Kidney epithelial cell (primary cell): ENCODE results near the gene NFATC2. TPM values are rescaled to one million over a fixed set of nuclear protein-coding genes. Genes with fewer than 3 reads are reported as not detected.

Experiments used
- DNase-seq: peaks from one replicate; pipeline ENCODE4 v3.0.0-alpha.2; 2010; ENCODE audit warnings: low read depth
- H3K27me3 ChIP-seq: 2 replicates; pipeline ENCODE4 v1.6.0; 2011; ENCODE audit warnings: low read length; ENCODE audit not compliant: control insufficient read depth, insufficient read depth
- H3K36me3 ChIP-seq: 2 replicates; pipeline ENCODE4 v1.5.1; 2011; ENCODE audit warnings: low read length; ENCODE audit not compliant: control insufficient read depth, insufficient read depth
- H3K4me3 ChIP-seq: 2 replicates; pipeline ENCODE4 v1.5.1; 2011; ENCODE audit warnings: low read depth, mild to moderate bottlenecking, control low read depth, low read length
- CTCF ChIP-seq: IDR thresholded peaks from 2 replicates; pipeline ENCODE4 v1.5.1; 2011; ENCODE audit warnings: mild to moderate bottlenecking, moderate library complexity, low read length, control low read depth, inconsistent platforms; ENCODE audit not compliant: insufficient read depth, poor library complexity, severe bottlenecking
- total RNA-seq: library from RNA; depleted of rRNA; stranded (reverse); fragments of >200 nt; gene quantifications from 2 replicates; pipeline ENCODE4 v1.2.3, GENCODE V29; 2015

Gene NFATC2
- total RNA-seq, 1 donor from 2014 or later = 2.9 TPM

GRCh38 chr20:51492167-51493092, 50.1 kb downstream of the NFATC2 start:
- H3K36me3 ChIP-seq = no peaks in the 10 kb centered on the region
- no peaks in the 10 kb centered on the region for H3K27me3 ChIP-seq
- no peak for TF ChIP-seq CTCF
- H3K4me3 ChIP-seq = no peak overlapping the region
- DNase-seq = no peak

- H3K27me3 ChIP-seq = no peaks in the 10 kb centered on the region
- TF ChIP-seq CTCF = no peak
- no peaks in the 10 kb centered on the region for H3K36me3 ChIP-seq
- H3K4me3 ChIP-seq = no peak overlapping the region
- no peak for DNase-seq
Measured at GRCh38 chr20:51491393-51491792, 51.1 kb downstream of the NFATC2 start.

GRCh38 chr20:51490635-51491034, 51.9 kb downstream of the NFATC2 start:
- H3K4me3 ChIP-seq = no peak overlapping the region

GRCh38 chr20:51489611-51490010, 52.9 kb downstream of the NFATC2 start:
- Histone ChIP-seq H3K4me3 (no peak overlapping the region), H3K27me3 (no peaks in the 10 kb centered on the region), H3K36me3 (no peaks in the 10 kb centered on the region)
- DNase-seq = no peak
- TF ChIP-seq CTCF = no peak

More at GRCh38 chr20:51490635-51491034, 51.9 kb downstream of the NFATC2 start:
- DNase-seq = no peak
- H3K27me3 ChIP-seq = no peaks in the 10 kb centered on the region
- H3K36me3 ChIP-seq = no peaks in the 10 kb centered on the region
- no peak for TF ChIP-seq CTCF

- Histone ChIP-seq H3K4me3 (no peak overlapping the region), H3K27me3 (no peaks in the 10 kb centered on the region)
- no peak for DNase-seq
Measured at GRCh38 chr20:51488331-51488730, 54.2 kb downstream of the NFATC2 start.

More at GRCh38 chr20:51488331-51488730, 54.2 kb downstream of the NFATC2 start:
- H3K36me3 ChIP-seq = no peaks in the 10 kb centered on the region
- no peak for TF ChIP-seq CTCF
